Left ventricle myocardium inferior (tissue), 1 donor: ENCODE results near the gene NNAT. TPM values are rescaled to one million over a fixed set of nuclear protein-coding genes. Genes with fewer than 3 reads are reported as not detected.

Experiments
- DNase-seq: peaks from one replicate; pipeline ENCODE4 v3.0.0-alpha.2; 2020
- H3K27ac ChIP-seq: fragments of 200-600 bp; replicated peaks from 2 replicates; pipeline ENCODE4 v1.8.0; 2021
- H3K27me3 ChIP-seq: fragments of 200-600 bp; 2 replicates; pipeline ENCODE4 v1.8.0; 2021; ENCODE audit warnings: low read depth
- H3K36me3 ChIP-seq: fragments of 200-600 bp; 2 replicates; pipeline ENCODE4 v1.8.0; 2021
- H3K4me1 ChIP-seq: fragments of 200-600 bp; 2 replicates; pipeline ENCODE4 v1.8.0; 2021
- H3K4me3 ChIP-seq: fragments of 200-600 bp; 2 replicates; pipeline ENCODE4 v1.8.0; 2021; ENCODE audit warnings: mild to moderate bottlenecking, moderate library complexity
- H3K9me3 ChIP-seq: fragments of 200-600 bp; replicated peaks from 2 replicates; pipeline ENCODE4 v1.8.0; 2021
- CTCF ChIP-seq: fragments of 200-600 bp; IDR thresholded peaks from 2 replicates; pipeline ENCODE4 v1.8.0; 2021; ENCODE audit warnings: antibody characterized with exemption, mild to moderate bottlenecking, borderline replicate concordance
- intact Hi-C: fragments of 100-400 bp; cut with micrococcal nuclease; formaldehyde crosslinking; loops from one replicate; pipeline ENCODE4 v1.11.0; 2022
- total RNA-seq: library from RNA; stranded (reverse); fragmentation: NEBNext Ultra II Directional; extraction: Animal tissue kit (Norgen Biotek cat#: 25700); gene quantifications from one replicate; pipeline ENCODE4 v1.2.1, GENCODE V29; 2021
- donor health status: DM: no; HTN: yes; CAD: no; lungs with severe emphysema.

The NNAT gene
- total RNA-seq, 1 donor from 2014 or later, result 0.33 TPM

GRCh38 chr20:37527638-37528445 lies 6.8 kb downstream of the NNAT start, which contains the start of gene BLCAP:
BLCAP (minus strand) TSS chr20:37527876; CDS start chr20:37519174, 8,702 bp downstream.
- H3K36me3 ChIP-seq, result no peaks in the 10 kb centered on the region
- no peak for TF ChIP-seq CTCF
- peak; percentile 92 for DNase-seq
- H3K4me1 ChIP-seq, result peaks cover 56% of the 10 kb centered on the region
- intact Hi-C loops, result no loop called here
- no peaks in the 10 kb centered on the region for H3K27me3 ChIP-seq
- H3K4me3 ChIP-seq, result peak within 1 kb of the TSS; percentile 97
- peak within 1 kb of the TSS; percentile 94 for H3K27ac ChIP-seq
- no peaks in the 10 kb centered on the region for H3K9me3 ChIP-seq

- Histone ChIP-seq H3K36me3 (no peaks in the 10 kb centered on the region), H3K4me3 (peak overlapping the region; percentile 97), H3K27ac (peak overlapping the region; percentile 94), H3K9me3 (no peaks in the 10 kb centered on the region), H3K4me1 (peaks cover 49% of the 10 kb centered on the region), H3K27me3 (no peaks in the 10 kb centered on the region)
- TF ChIP-seq CTCF, result no peak
- intact Hi-C loops, result no loop called here
- DNase-seq, result no peak
Measured at GRCh38 chr20:37528446-37529213, 7.6 kb downstream of the NNAT start.

GRCh38 chr20:37529214-37529967 lies 8.3 kb downstream of the NNAT start:
- Histone ChIP-seq H3K27ac (no peak overlapping the region), H3K9me3 (no peaks in the 10 kb centered on the region), H3K36me3 (no peaks in the 10 kb centered on the region), H3K4me3 (peak overlapping the region; percentile 97), H3K27me3 (no peaks in the 10 kb centered on the region), H3K4me1 (peaks cover 45% of the 10 kb centered on the region)
- intact Hi-C loops, result no loop called here
- no peak for TF ChIP-seq CTCF
- no peak for DNase-seq

GRCh38 chr20:37529968-37530600 lies 9.0 kb downstream of the NNAT start:
- DNase-seq, result no peak
- H3K36me3 ChIP-seq, result no peaks in the 10 kb centered on the region
- peaks cover 38% of the 10 kb centered on the region for H3K4me1 ChIP-seq
- intact Hi-C loops, result loop anchor here (5.0 to 10.0 kb wide), 3 partner anchors 145 to 333 kb away; no protein-coding TSS in a partner anchor
- H3K27ac ChIP-seq, result no peak overlapping the region
- no peak for TF ChIP-seq CTCF
- H3K4me3 ChIP-seq, result no peak overlapping the region
- H3K27me3 ChIP-seq, result no peaks in the 10 kb centered on the region
- no peaks in the 10 kb centered on the region for H3K9me3 ChIP-seq

GRCh38 chr20:37530696-37531095 lies 9.6 kb downstream of the NNAT start:
- Histone ChIP-seq H3K9me3 (no peaks in the 10 kb centered on the region), H3K27me3 (no peaks in the 10 kb centered on the region), H3K27ac (no peak overlapping the region), H3K36me3 (no peaks in the 10 kb centered on the region), H3K4me3 (no peak overlapping the region), H3K4me1 (peaks cover 32% of the 10 kb centered on the region)
- TF ChIP-seq CTCF, result no peak
- intact Hi-C loops, result loop anchor here (5.0 to 10.0 kb wide), 3 partner anchors 146 to 333 kb away; no protein-coding TSS in a partner anchor
- DNase-seq, result no peak
